SJSA1 (cell line): Measurements from ENCODE around the gene CREBBP. TPM values are rescaled to one million over a fixed set of nuclear protein-coding genes. Genes with fewer than 3 reads are reported as not detected.

ENCODE experiments used
- DNase-seq, 2 experiments: peaks; one replicate each; pipeline ENCODE4 v3.0.0-alpha.2; 2015 to 2020; ENCODE audit warnings: low spot score in 2 of 2, low read depth in 1 of 2
- H3K27ac ChIP-seq: fragments of 250-450 bp; sonication (Bioruptor Pico); 2 replicates; pipeline ENCODE4 v1.5.1; 2020; ENCODE audit warnings: mild to moderate bottlenecking, moderate library complexity
- H3K27me3 ChIP-seq: fragments of 250-450 bp; sonication (Bioruptor Pico); replicated peaks from 2 replicates; pipeline ENCODE4 v1.5.1; 2020; ENCODE audit warnings: mild to moderate bottlenecking, moderate library complexity
- H3K36me3 ChIP-seq: fragments of 250-450 bp; sonication (Bioruptor Pico); 2 replicates; pipeline ENCODE4 v1.5.1; 2020; ENCODE audit warnings: mild to moderate bottlenecking
- H3K4me1 ChIP-seq: fragments of 250-450 bp; sonication (Bioruptor Pico); replicated peaks from 2 replicates; pipeline ENCODE4 v1.6.1; 2021; ENCODE audit warnings: mild to moderate bottlenecking
- H3K4me3 ChIP-seq: fragments of 250-450 bp; sonication (Bioruptor Pico); 2 replicates; pipeline ENCODE4 v1.5.1; 2020; ENCODE audit warnings: mild to moderate bottlenecking
- H3K9me3 ChIP-seq: fragments of 250-450 bp; sonication (Bioruptor Pico); replicated peaks from 2 replicates; pipeline ENCODE4 v1.5.1; 2020; ENCODE audit warnings: mild to moderate bottlenecking
- total RNA-seq: library from RNA; depleted of rRNA; stranded (reverse); fragments of >200 nt; shearing (Covaris generic); gene quantifications from 2 replicates; pipeline ENCODE4 v1.2.3, GENCODE V29; 2014

Gene CREBBP
- total RNA-seq, 1 experiment from 2014 or later = 16.8 TPM

- Histone ChIP-seq H3K36me3 (peaks cover 10% of the 10 kb centered on the region), H3K9me3 (no peaks in the 10 kb centered on the region), H3K27me3 (no peaks in the 10 kb centered on the region), H3K4me1 (peaks cover 13% of the 10 kb centered on the region), H3K4me3 (no peak overlapping the region), H3K27ac (no peak overlapping the region)
- no peak for DNase-seq
Measured at GRCh38 chr16:3857189-3858043, 23.1 kb downstream of the CREBBP start.

GRCh38 chr16:3856367-3857141 lies 24.0 kb downstream of the CREBBP start:
- Histone ChIP-seq H3K9me3 (no peaks in the 10 kb centered on the region), H3K36me3 (peaks cover 10% of the 10 kb centered on the region), H3K4me1 (peaks cover 7% of the 10 kb centered on the region; the same call in 1 of the 2 replicates), H3K4me3 (no peak overlapping the region), H3K27me3 (no peaks in the 10 kb centered on the region), H3K27ac (no peak overlapping the region)
- no peak for DNase-seq

GRCh38 chr16:3854750-3855541 lies 25.6 kb downstream of the CREBBP start:
- Histone ChIP-seq H3K9me3 (no peaks in the 10 kb centered on the region), H3K36me3 (peaks cover 19% of the 10 kb centered on the region), H3K4me1 (peaks cover 16% of the 10 kb centered on the region), H3K4me3 (no peak overlapping the region), H3K27ac (no peak overlapping the region), H3K27me3 (no peaks in the 10 kb centered on the region)
- DNase-seq = no peak

GRCh38 chr16:3850544-3850899 lies 30.0 kb downstream of the CREBBP start:
- Histone ChIP-seq H3K27me3 (no peaks in the 10 kb centered on the region), H3K4me1 (peaks cover 21% of the 10 kb centered on the region), H3K9me3 (no peaks in the 10 kb centered on the region), H3K36me3 (peaks cover 33% of the 10 kb centered on the region), H3K4me3 (no peak overlapping the region), H3K27ac (no peak overlapping the region)
- DNase-seq = no peak

- Histone ChIP-seq H3K36me3 (peaks cover 30% of the 10 kb centered on the region), H3K27me3 (no peaks in the 10 kb centered on the region)
Measured at GRCh38 chr16:3849751-3850543, 30.6 kb downstream of the CREBBP start.

GRCh38 chr16:3846595-3847091 lies 33.9 kb downstream of the CREBBP start:
- H3K27me3 ChIP-seq = no peaks in the 10 kb centered on the region
- H3K27ac ChIP-seq = no peak overlapping the region
- no peaks in the 10 kb centered on the region for H3K9me3 ChIP-seq
- no peak overlapping the region for H3K4me3 ChIP-seq
- peaks cover 14% of the 10 kb centered on the region for H3K4me1 ChIP-seq
- DNase-seq = no peak
- peaks cover 27% of the 10 kb centered on the region for H3K36me3 ChIP-seq

More at GRCh38 chr16:3849751-3850543, 30.6 kb downstream of the CREBBP start:
- Histone ChIP-seq H3K4me3 (no peak overlapping the region), H3K27ac (no peak overlapping the region), H3K4me1 (peaks cover 21% of the 10 kb centered on the region), H3K9me3 (no peaks in the 10 kb centered on the region)
- DNase-seq = no peak

GRCh38 chr16:3846087-3846486 lies 34.4 kb downstream of the CREBBP start:
- peaks cover 14% of the 10 kb centered on the region for H3K4me1 ChIP-seq
- H3K4me3 ChIP-seq = no peak overlapping the region
- no peak overlapping the region for H3K27ac ChIP-seq
- H3K9me3 ChIP-seq = no peaks in the 10 kb centered on the region
- no peaks in the 10 kb centered on the region for H3K27me3 ChIP-seq
- peaks cover 27% of the 10 kb centered on the region for H3K36me3 ChIP-seq
- no peak for DNase-seq

GRCh38 chr16:3842994-3843393 lies 37.5 kb downstream of the CREBBP start:
- no peaks in the 10 kb centered on the region for H3K9me3 ChIP-seq
- no peak overlapping the region for H3K27ac ChIP-seq
- DNase-seq = no peak
- H3K4me1 ChIP-seq = 0 out of 2 replicates have a peak, but pooled peaks cover 2% of the 10 kb centered on the region
- no peaks in the 10 kb centered on the region for H3K27me3 ChIP-seq
- peaks cover 5% of the 10 kb centered on the region for H3K36me3 ChIP-seq
- no peak overlapping the region for H3K4me3 ChIP-seq

GRCh38 chr16:3841729-3842508 lies 38.6 kb downstream of the CREBBP start:
- DNase-seq = no peak
- 0 out of 2 replicates have a peak, but pooled peaks cover 3% of the 10 kb centered on the region for H3K4me1 ChIP-seq
- H3K27ac ChIP-seq = no peak overlapping the region
- no peak overlapping the region for H3K4me3 ChIP-seq
- no peaks in the 10 kb centered on the region for H3K9me3 ChIP-seq
- H3K36me3 ChIP-seq = peaks cover 11% of the 10 kb centered on the region
- H3K27me3 ChIP-seq = no peaks in the 10 kb centered on the region

- no peak for DNase-seq
- H3K4me3 ChIP-seq = no peak overlapping the region
- H3K36me3 ChIP-seq = peaks cover 15% of the 10 kb centered on the region
- no peaks in the 10 kb centered on the region for H3K9me3 ChIP-seq
- H3K27ac ChIP-seq = no peak overlapping the region
- H3K27me3 ChIP-seq = no peaks in the 10 kb centered on the region
- H3K4me1 ChIP-seq = 0 out of 2 replicates have a peak, but pooled peaks cover 3% of the 10 kb centered on the region
Measured at GRCh38 chr16:3839402-3840184, 40.9 kb downstream of the CREBBP start.

- H3K4me3 ChIP-seq = no peak overlapping the region
- H3K27ac ChIP-seq = no peak overlapping the region
- DNase-seq = no peak
- H3K36me3 ChIP-seq = peaks cover 23% of the 10 kb centered on the region
- H3K27me3 ChIP-seq = no peaks in the 10 kb centered on the region
- H3K4me1 ChIP-seq = 0 out of 2 replicates have a peak, but pooled peaks cover 3% of the 10 kb centered on the region
- H3K9me3 ChIP-seq = no peaks in the 10 kb centered on the region
Measured at GRCh38 chr16:3838600-3839401, 41.7 kb downstream of the CREBBP start.
